Measurements from ENCODE around the gene TTLL4.
"Not testable (repeated sequence)": the region's sequence is repeated elsewhere in the genome, so short reads cannot be mapped to it uniquely, and the experiment has no call there.

Gene TTLL4

GRCh38 chr2:218710687-218711549 is at the start of gene TTLL4:
TTLL4 (plus strand) TSS chr2:218710835; CDS start chr2:218737677, 26,842 bp downstream.
- DNase-seq (ENCODE audit: low read depth), result peak; percentile 97

DNA sequence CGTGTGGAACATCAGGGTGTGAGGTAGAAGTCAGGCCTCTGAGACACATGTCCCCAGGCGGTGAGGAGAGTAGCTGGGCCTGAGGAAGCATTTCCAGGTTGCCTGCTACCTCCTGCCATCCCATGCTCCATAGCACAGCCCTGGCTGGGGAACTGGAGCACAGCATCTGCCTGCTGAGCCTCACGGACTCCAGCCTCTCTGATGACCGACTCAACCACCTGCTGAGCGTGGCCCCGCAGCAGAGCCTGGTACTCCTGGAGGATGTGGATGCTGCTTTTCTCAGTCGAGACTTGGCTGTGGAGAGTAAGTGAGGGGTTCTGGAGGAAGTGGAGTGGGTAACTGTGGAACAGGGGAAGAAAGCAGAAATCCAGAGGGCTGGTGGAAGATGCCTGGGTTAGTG is 48.3 kb upstream of the TTLL4 start:
- DNase-seq (ENCODE audit: low read depth), result no peak

DNA sequence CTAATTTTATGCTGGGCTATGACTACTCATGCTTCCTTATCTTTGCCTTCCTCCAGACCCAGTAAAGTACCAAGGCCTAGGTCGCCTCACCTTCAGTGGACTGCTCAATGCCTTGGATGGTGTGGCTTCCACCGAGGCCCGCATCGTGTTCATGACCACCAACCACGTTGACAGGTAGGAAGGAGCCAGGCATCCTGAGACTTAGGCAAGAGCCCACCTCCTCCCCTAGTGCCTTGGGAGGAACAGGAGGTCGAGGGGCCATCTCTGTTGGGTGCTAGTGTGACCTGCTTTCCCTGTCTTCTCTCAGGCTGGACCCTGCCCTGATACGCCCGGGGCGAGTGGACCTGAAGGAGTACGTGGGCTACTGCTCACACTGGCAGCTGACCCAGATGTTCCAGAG is 47.8 kb upstream of the TTLL4 start:
- DNase-seq (ENCODE audit: low read depth), result no peak

- no peak for DNase-seq (ENCODE audit: low read depth)
Observed at GRCh38 chr2:218663901-218664300, 46.7 kb upstream of the TTLL4 start.

DNA sequence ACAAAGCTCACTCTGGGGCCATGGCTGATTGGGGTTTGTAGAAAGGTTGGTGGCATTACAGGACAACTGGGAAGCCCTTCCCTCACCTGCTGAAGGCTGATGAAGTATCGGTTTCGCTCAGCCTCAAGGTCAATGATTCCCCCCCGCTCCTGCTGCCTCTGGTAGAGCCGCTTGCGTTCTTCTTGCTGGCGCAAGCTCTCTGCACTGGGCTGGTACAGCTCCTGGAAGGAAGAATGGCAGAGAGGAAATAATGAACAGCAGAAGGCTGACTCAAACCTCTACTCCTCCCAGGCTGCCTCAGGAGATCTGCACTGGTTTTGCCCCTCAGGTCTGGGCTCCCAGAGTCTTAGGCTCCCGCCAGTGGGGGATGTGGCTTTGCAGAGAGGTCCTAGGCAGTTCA is 46.0 kb upstream of the TTLL4 start:
- DNase-seq (ENCODE audit: low read depth), result no peak

DNA sequence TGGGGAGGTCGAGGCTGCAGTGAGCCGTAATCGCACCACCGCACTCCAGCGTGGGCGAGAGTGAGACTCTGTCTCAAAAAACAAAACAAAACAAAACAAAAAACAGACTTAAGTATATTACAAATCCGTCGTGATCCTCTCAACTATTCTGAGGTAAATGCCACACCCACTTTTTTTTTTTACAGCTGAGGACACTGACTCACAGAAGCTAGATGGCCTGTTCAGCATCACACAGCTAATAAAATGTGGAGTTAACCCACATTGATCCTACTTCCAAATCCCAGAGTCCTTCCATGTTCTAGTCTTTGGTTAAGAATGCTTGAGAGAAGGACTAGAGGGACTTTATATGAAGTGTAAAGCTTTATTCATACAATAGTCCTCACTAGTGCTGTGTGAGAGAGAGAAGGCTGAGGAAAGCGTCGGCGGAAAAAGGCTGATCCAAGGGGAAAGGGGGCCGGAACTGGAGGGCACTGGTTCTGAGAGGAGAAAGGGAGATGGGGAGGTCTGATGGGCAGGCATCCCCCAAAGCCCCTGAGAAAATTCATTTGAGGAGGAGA is 39.5 kb upstream of the TTLL4 start:
- DNase-seq (ENCODE audit: low read depth), result no peak

DNA sequence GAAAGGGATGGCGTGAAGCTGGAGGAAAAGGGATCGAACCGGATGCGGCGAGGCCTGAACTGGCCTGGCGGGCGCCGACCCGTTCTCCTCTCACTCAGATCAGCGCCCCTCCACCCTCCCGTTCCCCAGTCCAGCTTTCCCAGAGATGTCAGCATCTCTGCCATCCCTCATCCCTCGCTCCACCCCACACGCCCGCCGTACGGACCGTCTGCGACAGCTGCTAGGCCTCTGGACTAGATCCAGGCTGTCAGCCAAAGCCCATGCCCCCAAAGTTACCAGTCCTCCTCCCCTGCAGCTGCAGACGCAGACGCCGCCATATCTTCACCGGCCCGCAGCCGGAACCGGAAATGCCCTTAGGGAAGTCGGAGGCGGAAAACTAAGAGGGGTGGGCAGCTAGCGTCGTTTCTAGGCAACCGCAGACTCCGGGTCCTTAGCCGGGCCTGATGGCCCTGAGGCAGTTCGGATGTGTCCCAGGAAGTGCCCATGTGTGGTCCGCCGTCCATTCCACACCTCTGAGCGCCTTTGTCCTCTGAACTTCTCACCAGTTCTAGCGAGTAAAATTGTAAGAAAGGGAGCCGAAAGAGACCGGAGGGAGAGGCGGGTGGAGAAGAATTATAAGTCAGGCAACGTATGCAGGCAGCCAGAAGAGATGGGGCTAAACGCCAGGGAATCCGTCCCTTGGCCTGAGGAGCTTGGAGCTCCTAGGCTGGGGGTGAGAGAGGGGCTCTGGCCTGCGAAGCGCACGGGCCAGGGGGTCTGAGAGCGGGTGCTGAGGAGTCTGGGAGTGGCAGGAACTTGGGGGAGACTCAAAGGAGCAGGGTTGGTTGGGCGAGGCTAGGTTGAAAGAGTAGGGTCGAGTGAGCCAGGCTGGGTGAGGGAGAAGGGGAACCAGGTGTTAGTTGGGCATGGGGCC is 38.7 kb upstream of the TTLL4 start, which contains the start of the genes RNF25 and STK36:
TSS of gene RNF25 (minus strand) at position 349 of the 913 bp plus-strand sequence. CDS start at position 317, 32 bp downstream.
TSS of gene STK36 (plus strand) at position 433 of the 913 bp plus-strand sequence. CDS start 744 bp downstream, outside the sequence.
- DNase-seq (ENCODE audit: low read depth), result peak; percentile 74

DNA sequence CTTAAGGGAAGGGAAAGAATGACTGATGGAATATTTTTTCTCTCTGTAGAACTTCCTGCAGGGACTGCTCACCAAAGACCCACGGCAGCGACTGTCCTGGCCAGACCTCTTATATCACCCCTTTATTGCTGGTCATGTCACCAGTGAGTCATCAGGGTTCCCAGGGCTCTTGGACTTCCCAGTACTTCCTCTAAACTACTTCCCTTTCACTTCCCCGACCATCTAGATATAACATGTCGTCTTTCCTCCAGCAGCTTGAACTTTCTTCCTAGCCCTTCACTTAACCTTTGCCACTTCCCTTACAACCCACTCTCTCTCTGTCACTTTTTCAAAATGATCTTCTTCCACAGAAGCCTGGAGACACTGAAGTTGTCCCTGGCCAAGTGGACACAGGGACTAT is 31.5 kb upstream of the TTLL4 start:
- DNase-seq (ENCODE audit: low read depth), result no peak

DNA sequence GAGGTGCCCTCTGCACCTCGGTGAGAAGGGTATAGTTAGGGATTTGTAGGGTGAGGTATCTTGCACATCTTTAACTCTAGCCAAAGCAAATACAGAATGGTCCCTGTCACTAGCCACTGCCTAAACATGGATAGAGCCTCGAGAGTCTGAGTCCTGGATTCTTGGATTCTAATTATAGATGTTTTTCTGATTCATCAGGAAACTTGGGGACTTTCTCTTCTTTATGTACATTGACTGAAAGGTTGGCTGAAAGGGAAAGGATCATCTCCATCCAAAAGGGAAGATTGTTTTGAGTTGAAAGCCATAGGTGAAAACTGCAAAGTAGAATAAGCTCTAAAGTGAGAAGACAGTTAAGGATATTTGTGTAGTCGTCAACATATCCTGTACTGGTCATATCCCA is 30.6 kb upstream of the TTLL4 start:
- DNase-seq (ENCODE audit: low read depth), result no peak

DNA sequence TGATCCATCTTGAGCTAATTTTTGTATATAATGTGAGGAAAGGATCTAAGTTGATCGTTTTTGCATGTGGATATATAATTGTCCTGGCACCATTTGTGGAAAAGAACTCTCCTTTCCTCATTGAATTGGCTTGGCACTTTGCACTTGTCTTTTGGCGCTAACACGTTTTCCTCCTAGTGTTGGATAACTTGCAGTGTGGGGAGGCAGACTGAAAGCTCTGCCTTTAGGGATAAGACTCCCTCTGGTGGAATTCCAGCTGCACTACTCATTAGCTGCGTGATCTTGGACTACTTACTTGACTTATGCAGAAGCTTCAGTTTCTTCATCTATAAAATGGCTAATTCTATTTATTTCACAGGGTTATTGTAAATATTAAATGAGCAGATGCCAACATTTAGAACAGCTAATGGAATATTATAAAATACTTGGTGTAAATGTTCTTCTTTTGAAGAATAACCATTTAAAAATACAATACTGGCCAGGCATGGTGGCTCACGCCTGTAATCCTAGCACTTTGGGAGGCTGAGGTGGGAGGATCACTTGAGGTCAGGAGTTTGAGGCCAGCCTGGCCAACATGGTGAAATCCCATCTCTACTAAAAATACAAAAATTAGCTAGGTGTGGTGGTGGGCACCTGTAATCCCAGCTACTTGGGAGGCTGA is 23.1 kb upstream of the TTLL4 start:
- DNase-seq (ENCODE audit: low read depth), result not testable (repeated sequence)

DNA sequence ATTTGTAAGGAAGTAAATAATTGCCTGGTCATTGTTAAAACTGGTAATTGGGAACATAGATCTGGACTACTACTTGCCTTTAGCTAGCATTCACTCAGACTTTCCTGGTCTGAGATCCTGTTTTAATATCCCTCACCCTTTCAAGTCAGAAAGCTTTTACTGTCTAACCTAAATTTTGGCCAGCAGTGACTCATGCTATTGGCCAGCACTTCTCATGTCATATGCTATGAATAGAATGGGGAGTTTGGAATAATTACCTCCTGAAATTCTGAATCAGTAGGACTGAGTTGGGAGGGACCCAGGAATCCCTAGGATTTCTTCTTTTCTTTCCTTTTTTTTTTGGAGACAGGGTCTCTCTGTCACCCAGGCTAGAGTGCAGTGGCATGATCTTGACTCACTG is 19.4 kb upstream of the TTLL4 start:
- no peak for DNase-seq (ENCODE audit: low read depth)

- no peak for DNase-seq (ENCODE audit: low read depth)
Observed at GRCh38 chr2:218694405-218695145, 16.1 kb upstream of the TTLL4 start.

DNA sequence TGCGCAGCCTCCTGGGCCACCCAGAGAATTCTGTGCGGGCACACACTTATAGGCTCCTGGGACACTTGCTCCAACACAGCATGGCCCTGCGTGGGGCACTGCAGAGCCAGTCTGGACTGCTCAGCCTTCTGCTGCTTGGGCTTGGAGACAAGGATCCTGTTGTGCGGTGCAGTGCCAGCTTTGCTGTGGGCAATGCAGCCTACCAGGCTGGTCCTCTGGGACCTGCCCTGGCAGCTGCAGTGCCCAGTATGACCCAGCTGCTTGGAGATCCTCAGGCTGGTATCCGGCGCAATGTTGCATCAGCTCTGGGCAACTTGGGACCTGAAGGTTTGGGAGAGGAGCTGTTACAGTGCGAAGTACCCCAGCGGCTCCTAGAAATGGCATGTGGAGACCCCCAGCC is 11.8 kb upstream of the TTLL4 start:
- DNase-seq (ENCODE audit: low read depth), result no peak

GRCh38 chr2:218701806-218702205 is 8.8 kb upstream of the TTLL4 start:
- no peak for DNase-seq (ENCODE audit: low read depth)

GRCh38 chr2:218703341-218703740 is 7.3 kb upstream of the TTLL4 start:
- DNase-seq (ENCODE audit: low read depth), result no peak

DNA sequence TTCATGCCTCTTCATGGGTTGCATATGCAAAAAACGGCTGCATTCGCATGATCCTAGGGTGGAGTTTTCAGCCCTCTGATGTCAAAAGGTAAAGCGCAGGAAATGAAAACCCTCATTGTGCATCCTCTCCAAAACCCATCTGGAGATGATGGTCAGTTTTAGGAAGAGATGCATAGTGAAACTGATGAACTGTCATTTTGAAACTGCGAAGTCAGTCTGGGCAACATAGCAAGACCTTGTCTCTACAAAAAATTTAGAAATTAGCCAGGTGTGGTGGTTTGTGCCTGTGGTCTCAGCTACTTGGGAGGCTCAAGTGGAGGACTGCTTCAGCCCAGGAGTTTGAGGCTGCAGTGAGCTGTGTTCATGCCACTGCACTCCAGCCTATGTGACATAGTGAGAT is 2.5 kb upstream of the TTLL4 start:
- DNase-seq (ENCODE audit: low read depth), result no peak

GRCh38 chr2:218709908-218710307 is 727 bp upstream of the TTLL4 start:
- DNase-seq (ENCODE audit: low read depth), result no peak

- DNase-seq (ENCODE audit: low read depth), result peak; percentile 2
Observed at GRCh38 chr2:218710334-218710686, 325 bp upstream of the TTLL4 start.

DNA sequence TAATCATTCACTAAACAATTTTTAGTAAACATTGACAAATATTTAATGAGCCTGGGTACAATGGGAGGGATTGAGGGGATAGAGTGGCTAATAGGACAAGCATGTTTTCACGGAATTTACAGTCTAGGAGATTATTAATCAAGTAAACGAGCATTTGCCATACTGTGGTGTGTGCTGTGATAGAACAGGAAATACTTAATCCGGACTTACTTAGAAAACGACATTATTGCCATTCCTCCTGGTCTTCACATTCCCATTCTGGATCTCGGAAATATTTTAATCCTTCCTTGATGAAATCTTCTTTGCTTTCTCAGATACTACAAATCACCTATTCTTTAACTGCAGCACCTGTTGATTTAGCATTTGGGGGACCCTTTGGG is 905 bp downstream of the TTLL4 start:
- no peak for DNase-seq (ENCODE audit: low read depth)

DNA sequence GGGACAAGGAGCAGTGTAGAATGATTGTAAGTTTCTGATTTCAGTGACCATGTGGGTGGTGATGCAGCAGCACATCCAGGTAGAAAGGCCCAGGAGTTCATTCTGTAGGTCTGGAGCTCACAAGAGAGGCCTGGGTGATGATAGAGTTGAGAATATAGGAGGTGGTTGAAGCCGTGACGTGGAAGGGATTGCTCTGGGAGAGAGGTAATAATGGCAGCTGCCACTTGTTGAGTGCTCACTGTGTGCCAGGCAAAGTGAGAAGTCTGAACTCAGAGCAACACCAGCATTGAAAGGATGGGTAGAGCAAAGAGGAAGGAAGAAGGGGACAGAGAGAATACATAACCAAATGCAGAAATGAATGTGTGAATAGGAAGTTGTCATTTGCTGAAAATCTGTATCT is 3.3 kb downstream of the TTLL4 start:
- no peak for DNase-seq (ENCODE audit: low read depth)

GRCh38 chr2:218716070-218716469 is 5.4 kb downstream of the TTLL4 start:
- DNase-seq (ENCODE audit: low read depth), result no peak
